HG03575 (cell line): Measurements from ENCODE around the gene SYCP2L.

Source experiments
- ATAC-seq: cut with Tn5 transposase; IDR thresholded peaks from one replicate; pipeline ENCODE4 v1.9.1; 2021; ENCODE audit not compliant: unreplicated experiment, insufficient number of reproducible peaks, low FRiP score; ENCODE audit errors: extremely low read depth

Gene SYCP2L

DNA sequence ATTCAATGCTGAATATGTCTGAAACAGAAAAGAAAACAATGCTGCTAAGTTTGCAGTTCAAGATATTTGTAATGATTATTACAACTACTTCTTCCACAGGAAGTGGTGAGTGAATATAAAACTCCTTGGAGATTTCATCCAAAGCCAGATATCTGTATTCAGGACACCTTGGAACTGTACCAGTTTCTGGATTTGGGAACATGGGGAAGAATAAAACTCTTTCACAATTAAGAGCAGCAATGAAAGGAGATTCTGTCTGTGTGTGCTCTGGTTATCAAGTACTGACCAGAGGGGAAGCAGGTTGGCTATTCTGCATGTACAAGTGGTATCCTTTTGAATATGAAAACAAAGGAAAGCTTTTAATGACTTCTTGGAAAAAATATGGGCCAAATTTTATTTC lies 136.2 kb downstream of the SYCP2L start:
- no peak for ATAC-seq
